Measurements from ENCODE around the gene TIMM44. TPM values are rescaled to one million over a fixed set of nuclear protein-coding genes. Genes with fewer than 3 reads are reported as not detected.

TIMM44 gene
- total RNA-seq, 4 donors from 2014 or later = 61.6 to 111 (median 98.5) TPM

DNA sequence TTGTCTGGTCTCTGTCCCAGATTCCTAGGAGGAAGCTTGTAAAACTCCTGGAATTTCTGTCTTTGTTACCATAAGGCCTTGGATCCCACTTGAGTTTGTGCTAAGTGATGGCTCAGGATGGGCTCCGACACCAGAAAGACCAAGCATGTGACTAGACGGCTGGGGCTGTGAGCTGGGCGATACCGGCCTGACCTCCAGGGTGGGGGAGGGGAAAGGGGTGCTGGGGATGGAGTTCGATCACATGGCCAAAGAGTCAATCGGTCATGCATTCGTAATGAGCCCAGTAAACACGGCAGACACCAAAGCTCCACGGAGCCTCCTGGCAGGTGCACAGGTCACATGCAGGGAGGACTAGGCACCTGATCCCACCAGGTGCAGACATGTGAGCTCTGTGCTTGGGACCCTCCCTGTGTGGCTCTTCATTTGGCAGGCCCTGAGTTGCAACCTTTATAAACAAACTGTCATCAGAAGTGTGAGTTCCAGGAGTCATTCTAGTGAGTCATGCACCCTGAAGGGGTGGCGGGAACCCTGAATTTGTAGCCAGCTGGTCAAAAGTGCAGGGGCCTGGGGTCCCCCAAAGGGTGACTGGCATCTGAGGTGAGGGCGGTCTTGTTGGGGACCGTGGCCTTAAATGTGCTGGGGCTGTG is 34.8 kb upstream of the TIMM44 start:
- Histone ChIP-seq H3K27ac (replicated peaks in 1 of 4) (no peak overlapping the region), H3K4me1 (peaks cover 18 to 27% (median 25%) of the 10 kb centered on the region in 4 donors), H3K36me3 (peaks cover 37 to 94% (median 80%) of the 10 kb centered on the region in 4 donors)

DNA sequence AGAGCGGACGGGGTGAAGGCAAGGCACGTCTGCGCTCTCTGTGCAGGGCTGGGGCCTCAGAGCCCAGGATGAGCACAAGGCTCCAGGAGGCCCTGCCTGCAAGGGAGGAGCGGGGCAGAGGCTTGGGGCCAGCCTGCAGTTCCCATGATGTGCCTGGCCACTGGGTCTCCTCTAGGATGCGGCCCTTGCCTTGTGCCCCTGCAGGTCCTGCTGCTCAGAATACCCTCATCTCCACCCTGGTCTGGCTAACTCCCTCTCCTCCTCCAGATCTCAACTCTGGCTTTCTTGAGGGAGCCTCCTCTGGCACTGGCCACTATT is 34.2 kb upstream of the TIMM44 start:
- no peak for DNase-seq (ENCODE audit: extremely low spot score)
- no peak for TF ChIP-seq POLR2A (IDR thresholded peaks at IDR 0.05; ENCODE audit: low read depth)
- no peak for TF ChIP-seq POLR2AphosphoS5 (IDR thresholded peaks at IDR 0.05)
- no peak for TF ChIP-seq EP300 (IDR thresholded peaks at IDR 0.05)
- TF ChIP-seq, protein P1, sequence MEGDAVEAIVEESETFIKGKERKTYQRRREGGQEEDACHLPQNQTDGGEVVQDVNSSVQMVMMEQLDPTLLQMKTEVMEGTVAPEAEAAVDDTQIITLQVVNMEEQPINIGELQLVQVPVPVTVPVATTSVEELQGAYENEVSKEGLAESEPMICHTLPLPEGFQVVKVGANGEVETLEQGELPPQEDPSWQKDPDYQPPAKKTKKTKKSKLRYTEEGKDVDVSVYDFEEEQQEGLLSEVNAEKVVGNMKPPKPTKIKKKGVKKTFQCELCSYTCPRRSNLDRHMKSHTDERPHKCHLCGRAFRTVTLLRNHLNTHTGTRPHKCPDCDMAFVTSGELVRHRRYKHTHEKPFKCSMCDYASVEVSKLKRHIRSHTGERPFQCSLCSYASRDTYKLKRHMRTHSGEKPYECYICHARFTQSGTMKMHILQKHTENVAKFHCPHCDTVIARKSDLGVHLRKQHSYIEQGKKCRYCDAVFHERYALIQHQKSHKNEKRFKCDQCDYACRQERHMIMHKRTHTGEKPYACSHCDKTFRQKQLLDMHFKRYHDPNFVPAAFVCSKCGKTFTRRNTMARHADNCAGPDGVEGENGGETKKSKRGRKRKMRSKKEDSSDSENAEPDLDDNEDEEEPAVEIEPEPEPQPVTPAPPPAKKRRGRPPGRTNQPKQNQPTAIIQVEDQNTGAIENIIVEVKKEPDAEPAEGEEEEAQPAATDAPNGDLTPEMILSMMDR (IDR thresholded peaks at IDR 0.05) = no peak
- 95% methylated on average over 6 of the region's 6 CpGs for WGBS
- H3K36me3 ChIP-seq = peaks cover 43 to 94% (median 83%) of the 10 kb centered on the region in 4 donors
- no peaks in the 10 kb centered on the region for H3K9me3 ChIP-seq
- peaks cover 18 to 23% (median 22%) of the 10 kb centered on the region in 4 donors for H3K4me1 ChIP-seq
- intact Hi-C loops (cut with DNase I) = no loop called here
- no peaks in the 10 kb centered on the region for H3K27me3 ChIP-seq
- no peak overlapping the region for H3K4me3 ChIP-seq
- H3K27ac ChIP-seq (replicated peaks in 1 of 4) = no peak overlapping the region

More for the DNA sequence above, 34.8 kb upstream of the TIMM44 start:
- no peak for TF ChIP-seq EP300 (IDR thresholded peaks at IDR 0.05)
- no peak for TF ChIP-seq POLR2AphosphoS5 (IDR thresholded peaks at IDR 0.05)
- H3K9me3 ChIP-seq = no peaks in the 10 kb centered on the region
- WGBS = 81% methylated on average over 11 of the region's 12 CpGs
- no peak overlapping the region for H3K4me3 ChIP-seq
- no peaks in the 10 kb centered on the region for H3K27me3 ChIP-seq
- intact Hi-C loops (cut with DNase I) = no loop called here
- DNase-seq (ENCODE audit: extremely low spot score) = no peak

DNA sequence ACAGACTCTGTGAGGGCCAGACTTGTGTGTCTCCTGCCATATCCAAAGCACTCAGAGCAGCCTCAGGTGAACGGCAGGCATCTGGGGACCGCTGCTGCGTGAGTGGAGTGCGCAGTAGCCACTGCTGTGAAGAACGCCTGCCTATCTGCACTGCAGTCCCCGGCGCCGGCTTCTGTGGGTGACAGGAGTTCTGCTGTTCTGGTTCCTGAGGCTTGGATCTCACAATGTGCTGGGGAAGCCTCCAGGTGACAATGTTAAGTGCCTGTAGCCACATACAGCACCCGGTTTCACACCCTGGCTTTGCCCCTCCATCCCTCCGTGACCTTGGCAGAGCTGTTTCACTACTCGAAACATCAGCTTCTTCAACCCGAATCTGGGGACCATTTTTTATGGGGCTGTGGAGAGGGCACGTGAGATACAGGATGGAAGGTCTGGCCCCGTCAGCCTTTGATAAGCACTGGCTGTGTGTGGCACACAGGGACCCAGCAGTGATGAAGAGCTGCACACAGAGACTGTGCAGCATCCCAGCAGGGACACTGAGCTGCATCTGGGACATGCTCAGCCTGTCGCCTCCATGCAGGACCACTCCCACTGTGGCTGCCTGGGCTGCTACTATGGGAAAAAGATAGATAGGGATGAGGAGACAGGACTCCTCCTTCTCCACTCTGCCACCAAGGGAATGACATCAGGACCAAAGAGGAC is 33.7 kb upstream of the TIMM44 start:
- intact Hi-C loops (cut with DNase I) = no loop called here
- 97% methylated on average over 14 of the region's 15 CpGs for WGBS

DNA sequence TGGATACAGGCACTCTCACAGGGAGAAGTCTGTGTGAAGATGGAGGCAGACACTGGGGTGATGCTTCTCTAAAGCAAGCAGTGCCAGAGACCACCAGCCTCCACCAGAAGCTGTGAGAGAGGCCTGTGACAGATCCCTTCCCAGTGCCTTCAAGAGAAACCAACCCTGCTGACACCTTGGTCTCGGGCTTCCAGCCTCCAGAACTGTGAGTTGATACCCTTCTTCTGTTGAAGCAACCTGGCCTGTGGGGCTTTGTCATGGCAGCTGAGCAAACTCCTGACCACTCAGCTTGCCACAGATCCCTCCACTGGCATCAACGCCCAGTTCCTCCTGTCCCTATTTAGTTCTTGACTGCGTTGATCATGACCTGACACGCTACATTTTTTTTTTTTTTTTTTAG is 33.0 kb upstream of the TIMM44 start:
- no peak overlapping the region for H3K4me3 ChIP-seq
- H3K36me3 ChIP-seq = peaks cover 36 to 94% (median 84%) of the 10 kb centered on the region in 4 donors
- no peak overlapping the region for H3K27ac ChIP-seq (replicated peaks in 1 of 4)
- DNase-seq (ENCODE audit: extremely low spot score) = no peak
- H3K9me3 ChIP-seq = no peaks in the 10 kb centered on the region
- TF ChIP-seq POLR2AphosphoS5 (IDR thresholded peaks at IDR 0.05) (no peak), POLR2A (IDR thresholded peaks at IDR 0.05; ENCODE audit: low read depth) (no peak), EP300 (IDR thresholded peaks at IDR 0.05) (no peak)
- TF ChIP-seq, protein P1 (IDR thresholded peaks at IDR 0.05) = no peak
- H3K4me1 ChIP-seq = peaks cover 15 to 22% (median 17%) of the 10 kb centered on the region in 4 donors
- intact Hi-C loops (cut with DNase I) = no loop called here
- no peaks in the 10 kb centered on the region for H3K27me3 ChIP-seq
- 97% methylated on average over 4 of the region's 4 CpGs for WGBS

More for the DNA sequence above, 33.7 kb upstream of the TIMM44 start:
- H3K36me3 ChIP-seq = peaks cover 38 to 94% (median 83%) of the 10 kb centered on the region in 4 donors
- no peak overlapping the region for H3K4me3 ChIP-seq
- no peak for DNase-seq (ENCODE audit: extremely low spot score)
- peaks cover 18 to 21% (median 19%) of the 10 kb centered on the region in 4 donors for H3K4me1 ChIP-seq
- H3K27me3 ChIP-seq = no peaks in the 10 kb centered on the region
- H3K9me3 ChIP-seq = no peaks in the 10 kb centered on the region
- H3K27ac ChIP-seq (replicated peaks in 1 of 4) = no peak overlapping the region
- TF ChIP-seq, protein P1 (IDR thresholded peaks at IDR 0.05) = no peak
- TF ChIP-seq EP300 (IDR thresholded peaks at IDR 0.05) (no peak), POLR2A (IDR thresholded peaks at IDR 0.05; ENCODE audit: low read depth) (no peak), POLR2AphosphoS5 (IDR thresholded peaks at IDR 0.05) (no peak)

DNA sequence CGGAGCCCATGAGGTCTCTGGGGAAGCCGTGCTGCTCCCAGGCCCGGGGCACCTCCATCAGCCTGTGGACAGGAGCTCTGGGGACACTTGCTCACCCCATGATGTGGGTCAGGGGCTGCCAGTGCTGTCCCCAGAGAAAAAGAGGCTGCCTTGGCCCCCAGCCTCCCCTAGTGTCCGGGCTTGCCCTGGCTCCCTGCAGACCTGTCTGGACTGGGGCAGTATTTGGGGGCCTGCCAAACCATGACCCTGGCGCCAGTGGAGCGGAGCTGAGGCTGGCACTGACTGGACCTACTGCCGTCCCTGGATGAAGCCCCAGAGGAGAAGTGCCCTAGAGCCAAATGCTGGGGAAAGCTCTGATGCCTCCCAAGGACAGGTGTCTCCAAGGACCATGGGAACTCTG is 31.6 kb upstream of the TIMM44 start:
- no peaks in the 10 kb centered on the region for H3K27me3 ChIP-seq
- TF ChIP-seq, protein P1 (IDR thresholded peaks at IDR 0.05) = no peak
- no peak for TF ChIP-seq EP300 (IDR thresholded peaks at IDR 0.05)
- TF ChIP-seq POLR2AphosphoS5 (IDR thresholded peaks at IDR 0.05) = no peak
- no peak for TF ChIP-seq POLR2A (IDR thresholded peaks at IDR 0.05; ENCODE audit: low read depth)
- H3K9me3 ChIP-seq = no peaks in the 10 kb centered on the region
- H3K4me3 ChIP-seq = no peak overlapping the region
- intact Hi-C loops (cut with DNase I) = no loop called here
- H3K27ac ChIP-seq (replicated peaks in 1 of 4) = no peak overlapping the region
- H3K36me3 ChIP-seq = peaks cover 26 to 94% (median 84%) of the 10 kb centered on the region in 4 donors
- WGBS = 87% methylated on average over 3 of the region's 7 CpGs
- DNase-seq (ENCODE audit: extremely low spot score) = no peak
- peaks cover 15 to 29% (median 17%) of the 10 kb centered on the region in 4 donors for H3K4me1 ChIP-seq

Data from esophagus muscularis mucosa (tissue), 4 donors.